Fibroblast of skin of abdomen (primary cell): ENCODE measurements around the gene NXF1.
"Not testable (repeated sequence)": the region's sequence is repeated elsewhere in the genome, so short reads cannot be mapped to it uniquely, and the experiment has no call there.

ENCODE experiments used
- DNase-seq: peaks from one replicate; pipeline ENCODE4 v3.0.0-alpha.2; 2013

The NXF1 gene

DNA sequence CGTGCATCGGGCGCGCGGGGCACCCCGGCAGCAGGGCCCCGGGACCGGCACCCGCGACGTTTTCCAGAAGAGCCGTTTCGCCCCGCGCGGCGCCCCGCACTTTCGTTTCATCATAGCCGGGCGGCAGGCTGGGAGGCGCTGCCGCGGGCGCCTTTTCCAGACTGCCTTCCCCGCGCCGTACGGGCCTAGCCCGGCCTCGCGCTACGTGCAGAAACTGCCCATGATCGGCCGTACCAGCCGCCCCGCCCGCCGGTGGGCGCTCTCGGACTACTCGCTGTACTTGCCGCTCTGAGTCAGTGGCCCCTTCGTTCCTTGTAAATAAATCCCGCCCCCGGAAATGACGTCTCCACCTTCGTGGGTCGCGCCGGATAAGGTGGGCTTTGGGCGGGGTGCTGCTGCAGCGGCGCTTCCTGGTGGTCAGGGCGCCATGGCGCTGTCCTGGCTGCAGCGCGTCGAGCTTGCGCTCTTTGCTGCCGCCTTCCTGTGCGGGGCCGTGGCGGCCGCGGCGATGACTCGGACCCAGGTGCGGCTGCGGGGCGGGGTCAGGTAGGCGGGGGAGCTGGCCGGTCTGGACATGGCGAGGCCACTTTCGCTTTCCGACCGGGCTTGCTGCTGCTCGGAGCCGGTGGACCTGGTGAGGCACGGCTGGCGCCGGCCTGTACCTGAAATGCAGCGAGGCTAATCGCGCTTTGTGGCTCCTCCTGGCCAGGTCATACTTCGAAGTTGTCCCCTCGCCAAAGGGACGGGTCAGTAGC lies 18.1 kb downstream of the NXF1 start, which contains the start of gene TMEM179B:
TMEM179B (plus strand) TSS at position 398 of the 755 bp plus-strand sequence; CDS start at position 428, 30 bp downstream.
- DNase-seq: peak; percentile 98

- peak; percentile 78 for DNase-seq
These were observed 18.8 kb downstream of the NXF1 start for GRCh38 chr11:62786318-62787004.

- no peak for DNase-seq
These were observed 22.5 kb downstream of the NXF1 start for GRCh38 chr11:62782753-62783152.

- DNase-seq: no peak
These were observed 26.8 kb downstream of the NXF1 start for GRCh38 chr11:62778441-62778840.

DNA sequence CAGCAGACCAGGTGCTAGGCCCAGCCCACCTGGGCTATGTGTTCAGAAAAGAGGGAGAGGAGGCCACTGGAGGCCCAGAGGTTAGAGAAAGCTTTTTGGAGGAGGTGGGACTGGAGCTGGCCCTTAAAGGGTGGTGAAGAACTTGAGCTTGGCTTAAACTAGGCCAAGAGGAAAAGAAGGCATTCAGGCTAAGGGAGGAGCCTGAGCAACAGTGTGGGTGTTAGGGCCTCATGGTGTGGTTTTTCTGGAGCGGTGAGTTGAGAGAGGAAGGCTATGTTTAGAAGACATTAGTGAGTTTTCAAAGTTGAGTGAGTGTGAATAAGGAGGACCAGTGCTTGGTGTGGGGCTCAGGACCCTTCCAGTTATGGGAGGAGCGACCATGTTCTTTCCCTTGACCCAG lies 27.9 kb downstream of the NXF1 start:
- no peak for DNase-seq

- no peak for DNase-seq
These were observed 29.6 kb downstream of the NXF1 start for GRCh38 chr11:62775646-62776045.

- no peak for DNase-seq
These were observed 30.8 kb downstream of the NXF1 start for GRCh38 chr11:62774407-62774806.

- peak; percentile 97 for DNase-seq
These were observed 33.9 kb downstream of the NXF1 start, which contains the start of gene TAF6L for GRCh38 chr11:62771144-62772021. Gene TAF6L (plus strand): TSS chr11:62771396. CDS start chr11:62775784, 4,388 bp downstream.

GRCh38 chr11:62770778-62771143 lies 34.5 kb downstream of the NXF1 start:
- no peak for DNase-seq

DNA sequence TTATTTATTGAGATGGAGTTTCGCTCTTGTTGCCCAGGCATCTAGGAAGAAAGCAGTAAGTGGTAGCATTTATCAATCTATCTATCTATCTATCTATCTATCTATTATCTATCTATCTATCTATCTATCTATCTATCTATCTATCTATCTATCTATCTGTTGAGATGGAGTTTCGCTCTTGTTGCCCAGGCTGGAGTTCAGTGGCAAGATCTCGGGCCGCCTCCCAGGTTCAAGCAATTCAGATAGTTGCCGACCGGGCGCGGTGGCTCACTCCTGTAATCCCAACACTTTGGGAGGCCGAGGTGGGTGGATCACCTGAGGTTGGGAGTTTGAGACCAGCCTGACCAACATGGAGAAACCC lies 44.4 kb downstream of the NXF1 start:
- not testable (repeated sequence) for DNase-seq

DNA sequence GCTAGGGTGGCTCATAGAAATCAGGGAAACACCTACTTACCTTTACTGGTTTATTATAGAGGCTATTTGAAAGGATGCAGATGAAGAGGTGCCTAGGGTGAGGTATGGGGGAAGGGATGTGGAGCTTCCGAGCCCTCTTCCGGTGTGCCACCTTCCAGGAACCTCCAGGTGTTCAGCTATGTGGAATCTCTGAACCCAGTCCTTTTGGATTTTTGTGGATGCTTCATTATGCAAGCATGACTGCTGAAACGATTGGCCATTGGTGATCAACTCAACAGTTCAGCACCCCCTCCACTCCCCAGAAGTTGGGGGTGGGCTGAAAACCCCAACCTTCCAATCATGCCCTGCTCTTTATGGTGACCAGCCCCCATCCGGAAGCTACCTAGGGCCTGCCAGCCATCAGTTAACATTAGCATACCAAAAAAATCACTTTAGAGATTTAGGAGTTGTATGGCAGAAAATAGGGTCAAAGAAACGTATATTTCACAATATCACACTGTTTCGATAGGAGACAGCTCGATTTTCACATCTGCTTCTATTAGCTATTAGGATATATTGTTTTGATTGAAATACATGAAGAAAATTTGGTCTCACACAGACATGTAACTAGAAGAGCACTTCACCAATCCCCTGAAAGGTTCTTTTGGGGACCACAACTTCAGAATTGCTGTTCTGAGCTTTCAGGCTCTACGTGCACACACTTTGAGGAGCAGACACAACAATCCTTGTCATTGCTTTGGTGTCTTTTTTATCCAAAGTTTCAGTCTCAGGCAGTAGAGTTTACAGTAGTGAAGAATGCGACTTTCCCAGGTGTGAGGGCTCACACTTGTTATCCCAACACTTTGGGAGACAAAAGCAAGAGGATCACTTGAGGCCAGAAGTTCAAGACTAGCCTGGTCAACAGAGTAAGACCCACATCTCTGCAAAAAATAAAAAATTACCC lies 47.1 kb downstream of the NXF1 start:
- DNase-seq: no peak

DNA sequence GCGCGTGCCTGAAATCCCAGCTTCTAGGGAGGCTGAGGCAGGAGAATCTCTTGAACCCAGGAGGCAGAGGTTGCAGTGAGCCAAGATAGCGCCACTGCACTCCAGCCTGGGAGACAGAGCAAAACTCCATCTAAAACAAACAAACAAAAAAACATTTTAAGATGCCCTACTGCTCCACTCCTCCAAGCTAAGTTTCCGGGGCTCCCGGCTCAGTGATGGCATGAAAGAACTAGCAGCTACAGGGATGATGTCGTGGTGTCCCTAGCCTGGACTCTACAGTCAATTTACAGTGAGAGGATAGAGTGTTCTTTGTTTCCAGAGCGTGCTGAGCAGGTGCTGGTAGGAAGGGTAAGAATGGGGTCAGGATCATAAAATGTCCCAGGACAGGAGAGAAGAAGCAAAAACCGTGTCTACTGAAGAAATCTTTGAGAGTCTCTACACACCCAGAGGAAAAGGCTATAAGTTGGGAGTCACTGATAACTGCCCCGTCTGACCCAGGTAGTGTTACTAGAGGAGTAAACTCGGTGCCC lies 50.1 kb downstream of the NXF1 start:
- DNase-seq: no peak

GRCh38 chr11:62753736-62754603 lies 51.3 kb downstream of the NXF1 start, which contains the start of gene ZBTB3:
Gene ZBTB3 (minus strand): TSS chr11:62754160. CDS start chr11:62753664, 496 bp downstream.
- peak; percentile 99 for DNase-seq

GRCh38 chr11:62752994-62753735 lies 52.1 kb downstream of the NXF1 start:
- DNase-seq: no peak

GRCh38 chr11:62752177-62752785 lies 53.0 kb downstream of the NXF1 start:
- no peak for DNase-seq

DNA sequence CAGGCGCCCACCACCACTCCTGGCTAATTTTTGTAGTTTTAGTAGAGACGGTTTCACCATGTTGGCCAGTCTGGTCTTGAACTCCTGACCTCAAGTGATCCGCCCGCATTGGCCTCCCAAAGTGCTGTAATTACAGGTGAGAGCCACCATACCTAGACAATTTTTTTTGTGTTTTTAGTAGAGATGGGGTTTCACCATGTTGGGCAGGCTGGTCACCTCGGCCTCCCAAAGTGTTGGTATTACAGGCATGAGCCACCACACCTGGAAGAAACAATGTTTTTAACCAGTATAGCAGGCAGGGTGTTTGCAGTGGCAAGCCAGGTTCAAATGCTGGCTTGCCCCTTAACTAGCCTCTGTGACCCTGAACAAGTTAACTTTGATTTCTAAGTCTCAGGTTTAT lies 55.3 kb downstream of the NXF1 start:
- not testable (repeated sequence) for DNase-seq

GRCh38 chr11:62747475-62748160 lies 57.6 kb downstream of the NXF1 start:
- no peak for DNase-seq
